K562 (cell line): ENCODE data around the gene AFF2. TPM values are rescaled to one million over a fixed set of nuclear protein-coding genes. Genes with fewer than 3 reads are reported as not detected.

Experiments
- ATAC-seq: fragments of 200-7000 bp; cut with Tn5 transposase; 3 replicates; pipeline ENCODE4 v1.9.1; 2020; ENCODE audit warnings: moderate library complexity
- BruUV-seq: library from RNA; stranded (reverse); fragments of 400-500 nt; replicated peaks from 2 replicates; lab custom pipeline; 2021; lab: Mats Ljungman, UMichigan
- CTCF ChIA-PET: fragments of 300-600 bp; formaldehyde crosslinking; extraction: SDS; loops from one replicate; lab custom pipeline; 2021; ENCODE audit warnings: low intra/inter-chr PET ratio; lab: Yijun Ruan, JAX
- POLR2A ChIA-PET: fragments of 300-600, 350-650 bp; sonication (Branson Sonifier 250); formaldehyde crosslinking; extraction: SDS; loops from one replicate; lab custom pipeline; 2021; ENCODE audit warnings: antibody characterized with exemption, inconsistent platforms; lab: Yijun Ruan, JAX
- DNase-seq, 4 experiments: peaks; one replicate each; pipeline versions ENCODE4 v3.0.0 to v3.0.0-alpha.2; 2011 to 2018; ENCODE audit warnings: low spot score in 3 of 4, mixed read lengths in 3 of 4; ENCODE audit errors: extremely low read depth in 1 of 4
- FAIRE-seq: peaks from 2 replicates; lab custom pipeline; 2011; peaks lifted over from hg19 to GRCh38; lab: Jason Lieb, UNC
- H2AFZ ChIP-seq: 2 replicates; pipeline ENCODE4 v1.6.0; 2011; ENCODE audit warnings: low read depth, low read length, control low read depth, inconsistent platforms
- H3K27ac ChIP-seq: fragments of 200-600 bp; 3 replicates; pipeline ENCODE4 v1.8.0; 2011; ENCODE audit warnings: low read depth, mild to moderate bottlenecking, control low read depth, inconsistent platforms, low read length, moderate library complexity, mixed read lengths; ENCODE audit errors: extremely low read depth
- H3K27me3 ChIP-seq, 2 experiments: fragments of 300-600 bp in 1 of 2; 2 replicates in 1 of 2; 3 replicates in 1 of 2; pipeline versions ENCODE4 v1.6.0 to v1.8.0; 2011; ENCODE audit warnings: inconsistent platforms in 2 of 2, low read length in 2 of 2, mild to moderate bottlenecking in 1 of 2, mixed read lengths in 1 of 2, moderate library complexity in 1 of 2; ENCODE audit not compliant: control insufficient read depth in 2 of 2, insufficient read depth in 2 of 2
- H3K36me3 ChIP-seq: fragments of 300-600 bp; 3 replicates; pipeline ENCODE4 v1.8.0; 2011; ENCODE audit warnings: mild to moderate bottlenecking, low read length, inconsistent platforms; ENCODE audit not compliant: control insufficient read depth, insufficient read depth
- H3K4me1 ChIP-seq, 2 experiments: fragments of 200-600 bp in 1 of 2; replicated peaks in 1 of 2; 2 replicates in 1 of 2; 3 replicates in 1 of 2; pipeline versions ENCODE4 v1.5.1 to v1.8.0; 2011; ENCODE audit warnings: inconsistent platforms in 2 of 2, low read length in 2 of 2, mild to moderate bottlenecking in 1 of 2, mixed read lengths in 1 of 2, moderate library complexity in 1 of 2; ENCODE audit not compliant: control insufficient read depth in 2 of 2, insufficient read depth in 2 of 2
- H3K4me2 ChIP-seq: 2 replicates; pipeline ENCODE4 v1.6.1; 2011; ENCODE audit warnings: low read length, control low read depth, inconsistent platforms, mixed read lengths; ENCODE audit not compliant: insufficient read depth
- H3K4me3 ChIP-seq: fragments of 200-600 bp; sonication (generic), shearing (Covaris generic); 2 replicates; pipeline ENCODE4 v1.5.1; 2016; ENCODE audit warnings: control low read depth, inconsistent platforms
- H3K79me2 ChIP-seq: fragments of 200-600 bp; 3 replicates; pipeline ENCODE4 v1.8.0; 2011; ENCODE audit warnings: low read length, inconsistent platforms; ENCODE audit not compliant: control insufficient read depth, insufficient read depth
- H3K9ac ChIP-seq, 2 experiments: 2 replicates each; pipeline versions ENCODE4 v1.6.0 to v1.6.1; 2011; ENCODE audit warnings: low read depth in 2 of 2, low read length in 2 of 2, control low read depth in 1 of 2, inconsistent platforms in 1 of 2, mild to moderate bottlenecking in 1 of 2, mixed read lengths in 1 of 2; ENCODE audit not compliant: insufficient read depth in 1 of 2
- H3K9me1 ChIP-seq: one replicate; pipeline ENCODE4 v1.6.0; 2011; ENCODE audit warnings: inconsistent platforms, mild to moderate bottlenecking, low read length, moderate library complexity; ENCODE audit not compliant: control insufficient read depth, insufficient read depth
- H3K9me3 ChIP-seq: replicated peaks from 2 replicates; pipeline ENCODE4 v1.5.1; 2011; ENCODE audit warnings: low read depth, low read length, inconsistent platforms; ENCODE audit not compliant: control insufficient read depth, insufficient read depth
- H4K20me1 ChIP-seq: replicated peaks from 2 replicates; pipeline ENCODE4 v1.6.1; 2011; ENCODE audit warnings: low read length, inconsistent platforms, mixed read lengths; ENCODE audit not compliant: control insufficient read depth, insufficient read depth
- BCL6 ChIP-seq: fragments of 250-450 bp; sonication (Bioruptor Pico); IDR thresholded peaks from 2 replicates; pipeline ENCODE4 v1.4.0; 2020
- EGR1 ChIP-seq: fragments of 450-650 bp; conservative IDR thresholded peaks from 2 replicates; pipeline ENCODE4 v1.6.1; 2017; ENCODE audit warnings: mild to moderate bottlenecking
- EZH2 ChIP-seq: IDR thresholded peaks from 2 replicates; pipeline ENCODE4 v1.6.1; 2012; ENCODE audit warnings: low read depth, mild to moderate bottlenecking, inconsistent platforms, low read length, borderline replicate concordance
- L3MBTL2 ChIP-seq: fragments of 450-650 bp; IDR thresholded peaks from 2 replicates; pipeline ENCODE4 v1.6.1; 2016; ENCODE audit warnings: mild to moderate bottlenecking, moderate library complexity
- WGBS: fragments of 100-300 bp; shearing (Covaris generic); methylation state at CpG from one replicate; pipeline ENCODE4 v1.1.6; 2016; ENCODE audit warnings: low coverage, mixed read lengths; ENCODE audit not compliant: insufficient coverage; ENCODE audit errors: missing lambda C conversion rate; 5-methylcytosine and 5-hydroxymethylcytosine counted together
- in situ Hi-C: fragments of 300-500 bp; cut with MboI; formaldehyde crosslinking; loops from 4 replicates; pipeline ENCODE4 v1.15.0; 2018; ENCODE audit warnings: inconsistent platforms, mixed read lengths
- intact Hi-C: fragments of 100-400 bp; cut with micrococcal nuclease; formaldehyde crosslinking; loops from 2 replicates; pipeline ENCODE4 v1.14.2; 2022
- polyA plus RNA-seq, 8 experiments: library from polyadenylated mRNA; depleted of rRNA in 4 of 8; stranded (reverse) in 5 of 8; unstranded in 3 of 8; fragments of >200 nt; fragmentation: Nextera tagmentation in 2 of 8; fragmentation: Illumina TruSeq in 1 of 8; extraction: Ambion mirVana in 2 of 8; extraction: Trizol in 1 of 8; gene quantifications; 2 replicates each; pipeline versions ENCODE4 v1.2.1 to v1.2.3, GENCODE V29; 2011 to 2014; ENCODE audit warnings: inconsistent platforms in 1 of 8, missing spikeins in 1 of 8
- total RNA-seq, 7 experiments: library from RNA; depleted of rRNA in 6 of 7; stranded (reverse); fragments of >200 nt in 6 of 7; fragmentation: Illumina TruSeq in 2 of 7; extraction: Trizol in 2 of 7; gene quantifications; 2 replicates each; pipeline versions ENCODE4 v1.2.1 to v1.2.3, GENCODE V29; 2011 to 2021; ENCODE audit warnings: low replicate concordance in 1 of 7
- TF ChIP-seq, protein P1 (sequence below): fragments of 250-450 bp; sonication (Bioruptor Pico); IDR thresholded peaks from 2 replicates; pipeline ENCODE4 v1.4.0; 2020; ENCODE audit warnings: mild to moderate bottlenecking, moderate library complexity, borderline replicate concordance

The AFF2 gene
- total and polyA plus RNA-seq, 9 of the 15 experiments (the other 6 are each of a cell fraction or from before 2014, with no cell fraction given): 0.01 to 0.20 (median 0.07) TPM

- TF ChIP-seq, protein P1, sequence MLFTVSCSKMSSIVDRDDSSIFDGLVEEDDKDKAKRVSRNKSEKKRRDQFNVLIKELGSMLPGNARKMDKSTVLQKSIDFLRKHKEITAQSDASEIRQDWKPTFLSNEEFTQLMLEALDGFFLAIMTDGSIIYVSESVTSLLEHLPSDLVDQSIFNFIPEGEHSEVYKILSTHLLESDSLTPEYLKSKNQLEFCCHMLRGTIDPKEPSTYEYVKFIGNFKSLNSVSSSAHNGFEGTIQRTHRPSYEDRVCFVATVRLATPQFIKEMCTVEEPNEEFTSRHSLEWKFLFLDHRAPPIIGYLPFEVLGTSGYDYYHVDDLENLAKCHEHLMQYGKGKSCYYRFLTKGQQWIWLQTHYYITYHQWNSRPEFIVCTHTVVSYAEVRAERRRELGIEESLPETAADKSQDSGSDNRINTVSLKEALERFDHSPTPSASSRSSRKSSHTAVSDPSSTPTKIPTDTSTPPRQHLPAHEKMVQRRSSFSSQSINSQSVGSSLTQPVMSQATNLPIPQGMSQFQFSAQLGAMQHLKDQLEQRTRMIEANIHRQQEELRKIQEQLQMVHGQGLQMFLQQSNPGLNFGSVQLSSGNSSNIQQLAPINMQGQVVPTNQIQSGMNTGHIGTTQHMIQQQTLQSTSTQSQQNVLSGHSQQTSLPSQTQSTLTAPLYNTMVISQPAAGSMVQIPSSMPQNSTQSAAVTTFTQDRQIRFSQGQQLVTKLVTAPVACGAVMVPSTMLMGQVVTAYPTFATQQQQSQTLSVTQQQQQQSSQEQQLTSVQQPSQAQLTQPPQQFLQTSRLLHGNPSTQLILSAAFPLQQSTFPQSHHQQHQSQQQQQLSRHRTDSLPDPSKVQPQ: no peak
- TF ChIP-seq BCL6 (no peak), L3MBTL2 (no peak)
Observed at GRCh38 chrX:148536961-148537360, 36.5 kb downstream of the AFF2 start (continued).

GRCh38 chrX:148537556-148538182 lies 37.3 kb downstream of the AFF2 start:
- BruUV-seq: no TSS peak
- Histone ChIP-seq H3K79me2 (no peaks in the 10 kb centered on the region), H4K20me1 (no peaks in the 10 kb centered on the region), H3K27ac (no peak overlapping the region), H2AFZ (peak overlapping the region; percentile 40; the same call in 1 of the 2 replicates), H3K9ac (no peak overlapping the region), H3K4me1 (peaks cover 0 to 3% of the 10 kb centered on the region in 2 experiments; a peak in 3 of 5 replicates), H3K9me3 (no peaks in the 10 kb centered on the region), H3K9me1 (no peaks in the 10 kb centered on the region), H3K27me3 (no peaks in the 10 kb centered on the region), H3K4me3 (no peak overlapping the region), H3K4me2 (no peak overlapping the region), H3K36me3 (no peaks in the 10 kb centered on the region)
- intact Hi-C loops: no loop called here
- DNase-seq (peak in 2 of 4 experiments; percentile 5 to 24), FAIRE-seq (no peak), ATAC-seq (peak; percentile 67)
- 7% methylated on average over 14 of the region's 15 CpGs for WGBS
- TF ChIP-seq EZH2: no peak
- TF ChIP-seq EGR1: peak; percentile 45; the same call in 1 of the 2 replicates
- in situ Hi-C loops: no loop called here
- POLR2A ChIA-PET: no interaction called here
- CTCF ChIA-PET: no interaction called here
